ENCODE data around the gene TBC1D14.

GRCh38 chr4:6928081-6928480 lies 18.5 kb downstream of the TBC1D14 start:
- TF ChIP-seq POLR2A (IDR thresholded peaks at IDR 0.05) (no peak), CTCF (IDR thresholded peaks at IDR 0.05) (no peak)

All from right lobe of liver (tissue), 4 donors.